Activated CD8-positive, alpha-beta T cell treated with anti-CD3 and anti-CD28 coated beads for 36 hours (primary cell): ENCODE data around the gene SLC25A31. TPM values are rescaled to one million over a fixed set of nuclear protein-coding genes. Genes with fewer than 3 reads are reported as not detected.

Experiments used
- ATAC-seq: fragments of 200-7000 bp; cut with Tn5 transposase; one replicate; pipeline ENCODE4 v1.10.0; 2021; ENCODE audit warnings: mild to moderate bottlenecking, moderate library complexity
- CTCF ChIA-PET: fragments of 350-600 bp; sonication (Branson Sonifier 250); formaldehyde crosslinking; loops from one replicate; lab custom pipeline; 2021; ENCODE audit warnings: antibody characterized with exemption; lab: Charles Lee
- POLR2A ChIA-PET: fragments of 350-600 bp; sonication (Branson Sonifier 250); formaldehyde crosslinking; loops from one replicate; lab custom pipeline; 2021; ENCODE audit warnings: antibody characterized with exemption; lab: Charles Lee
- DNase-seq: peaks from one replicate; pipeline ENCODE4 v3.0.0-alpha.2; 2020
- H3K27ac Mint-ChIP-seq: one replicate; pipeline ENCODE4 v1.8.0; 2021; ENCODE audit warnings: mild to moderate bottlenecking, mixed read lengths
- H3K27me3 Mint-ChIP-seq: one replicate; pipeline ENCODE4 v1.8.0; 2021; ENCODE audit warnings: mixed read lengths
- H3K36me3 Mint-ChIP-seq: one replicate; pipeline ENCODE4 v1.8.0; 2021; ENCODE audit warnings: low read depth, mixed read lengths
- H3K4me1 Mint-ChIP-seq: one replicate; pipeline ENCODE4 v1.8.0; 2021; ENCODE audit warnings: low read depth, mixed read lengths
- H3K4me3 Mint-ChIP-seq: one replicate; pipeline ENCODE4 v1.8.0; 2021; ENCODE audit warnings: mild to moderate bottlenecking, moderate library complexity, mixed read lengths
- H3K9me3 Mint-ChIP-seq: one replicate; pipeline ENCODE4 v1.8.0; 2021; ENCODE audit warnings: mixed read lengths
- CTCF ChIP-seq: fragments of 200-600 bp; IDR thresholded peaks from one replicate; pipeline ENCODE4 v1.8.0; 2022; ENCODE audit warnings: antibody characterized with exemption, mild to moderate bottlenecking
- intact Hi-C: fragments of 100-400 bp; cut with micrococcal nuclease; formaldehyde crosslinking; loops from one replicate; pipeline ENCODE4 v1.10.0; 2022
- total RNA-seq, 2 experiments: library from RNA; stranded (reverse); gene quantifications; one replicate each; pipeline ENCODE4 v1.2.3, GENCODE V29; 2021

Gene SLC25A31
- total RNA-seq, 2 experiments from 2014 or later: not detected

- Mint-ChIP-seq H3K4me3 (no peak overlapping the region), H3K36me3 (no peaks in the 10 kb centered on the region), H3K4me1 (no peaks in the 10 kb centered on the region), H3K9me3 (peaks cover 1% of the 10 kb centered on the region), H3K27ac (no peak overlapping the region), H3K27me3 (peaks cover 9% of the 10 kb centered on the region)
- no peak for TF ChIP-seq CTCF
- ChIA-PET CTCF (no interaction called here), POLR2A (no interaction called here)
- no peak for DNase-seq
- intact Hi-C loops: no loop called here
- no peak for ATAC-seq
Measured at GRCh38 chr4:127737295-127737694, 7.1 kb downstream of the SLC25A31 start.

- no peaks in the 10 kb centered on the region for H3K4me1 Mint-ChIP-seq
- POLR2A ChIA-PET: no interaction called here
- no peaks in the 10 kb centered on the region for H3K36me3 Mint-ChIP-seq
- ATAC-seq: no peak
- H3K27ac Mint-ChIP-seq: no peak overlapping the region
- no peak overlapping the region for H3K4me3 Mint-ChIP-seq
- intact Hi-C loops: no loop called here
- TF ChIP-seq CTCF: no peak
- peaks cover 5% of the 10 kb centered on the region for H3K9me3 Mint-ChIP-seq
- peaks cover 16% of the 10 kb centered on the region for H3K27me3 Mint-ChIP-seq
- CTCF ChIA-PET: no interaction called here
- DNase-seq: no peak
Measured at GRCh38 chr4:127741247-127741646, 11.0 kb downstream of the SLC25A31 start.

GRCh38 chr4:127747883-127748282 lies 17.7 kb downstream of the SLC25A31 start:
- Mint-ChIP-seq H3K27me3 (peaks cover 14% of the 10 kb centered on the region), H3K4me1 (no peaks in the 10 kb centered on the region), H3K9me3 (peaks cover 5% of the 10 kb centered on the region), H3K36me3 (no peaks in the 10 kb centered on the region), H3K27ac (no peak overlapping the region), H3K4me3 (no peak overlapping the region)
- intact Hi-C loops: no loop called here
- DNase-seq: no peak
- no peak for ATAC-seq
- CTCF ChIA-PET: no interaction called here
- POLR2A ChIA-PET: no interaction called here
- no peak for TF ChIP-seq CTCF

- Mint-ChIP-seq H3K36me3 (no peaks in the 10 kb centered on the region), H3K27me3 (peaks cover 15% of the 10 kb centered on the region), H3K9me3 (peaks cover 5% of the 10 kb centered on the region), H3K4me3 (no peak overlapping the region), H3K27ac (no peak overlapping the region), H3K4me1 (no peaks in the 10 kb centered on the region)
- ATAC-seq (no peak), DNase-seq (no peak)
- POLR2A ChIA-PET: no interaction called here
- CTCF ChIA-PET: no interaction called here
- TF ChIP-seq CTCF: no peak
- intact Hi-C loops: no loop called here
Measured at GRCh38 chr4:127748957-127749356, 18.8 kb downstream of the SLC25A31 start.

- DNase-seq (no peak), ATAC-seq (no peak)
- ChIA-PET POLR2A (no interaction called here), CTCF (no interaction called here)
- TF ChIP-seq CTCF: no peak
- no peak overlapping the region for H3K4me3 Mint-ChIP-seq
- no peak overlapping the region for H3K27ac Mint-ChIP-seq
- intact Hi-C loops: no loop called here
- no peaks in the 10 kb centered on the region for H3K36me3 Mint-ChIP-seq
- H3K27me3 Mint-ChIP-seq: peaks cover 3% of the 10 kb centered on the region
- peaks cover 2% of the 10 kb centered on the region for H3K9me3 Mint-ChIP-seq
- H3K4me1 Mint-ChIP-seq: no peaks in the 10 kb centered on the region
Measured at GRCh38 chr4:127756906-127757305, 26.7 kb downstream of the SLC25A31 start.
